Measurements from ENCODE around the gene SNX18.
"Not testable (repeated sequence)": the region's sequence is repeated elsewhere in the genome, so short reads cannot be mapped to it uniquely, and the experiment has no call there.

The SNX18 gene, protein sequence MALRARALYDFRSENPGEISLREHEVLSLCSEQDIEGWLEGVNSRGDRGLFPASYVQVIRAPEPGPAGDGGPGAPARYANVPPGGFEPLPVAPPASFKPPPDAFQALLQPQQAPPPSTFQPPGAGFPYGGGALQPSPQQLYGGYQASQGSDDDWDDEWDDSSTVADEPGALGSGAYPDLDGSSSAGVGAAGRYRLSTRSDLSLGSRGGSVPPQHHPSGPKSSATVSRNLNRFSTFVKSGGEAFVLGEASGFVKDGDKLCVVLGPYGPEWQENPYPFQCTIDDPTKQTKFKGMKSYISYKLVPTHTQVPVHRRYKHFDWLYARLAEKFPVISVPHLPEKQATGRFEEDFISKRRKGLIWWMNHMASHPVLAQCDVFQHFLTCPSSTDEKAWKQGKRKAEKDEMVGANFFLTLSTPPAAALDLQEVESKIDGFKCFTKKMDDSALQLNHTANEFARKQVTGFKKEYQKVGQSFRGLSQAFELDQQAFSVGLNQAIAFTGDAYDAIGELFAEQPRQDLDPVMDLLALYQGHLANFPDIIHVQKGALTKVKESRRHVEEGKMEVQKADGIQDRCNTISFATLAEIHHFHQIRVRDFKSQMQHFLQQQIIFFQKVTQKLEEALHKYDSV

GRCh38 chr5:54517512-54518145 lies at the start of gene SNX18:
SNX18 (plus strand) TSS chr5:54517759; CDS start chr5:54517953, 194 bp downstream.
- DNase-seq = peak; percentile 87

GRCh38 chr5:54469622-54470021 lies 47.9 kb upstream of the SNX18 start:
- DNase-seq = no peak

DNA sequence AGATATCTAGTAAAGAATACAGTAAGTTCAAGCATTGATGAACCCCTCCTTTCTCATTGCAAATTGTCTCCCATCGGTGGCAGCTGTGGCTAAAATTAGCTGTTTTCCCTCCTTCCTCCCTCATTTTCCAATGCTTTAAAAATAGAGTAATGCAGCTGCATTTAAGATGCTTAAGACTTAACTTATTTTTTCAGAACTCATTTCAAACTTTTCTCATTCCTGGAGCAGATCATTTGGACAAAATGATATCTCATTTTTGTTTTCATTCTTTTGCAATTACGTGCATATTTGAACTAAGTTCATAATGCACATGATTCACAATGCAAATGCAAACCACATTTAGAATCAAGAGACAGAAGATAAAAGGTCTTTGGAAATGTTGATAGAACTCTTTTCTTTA lies 47.4 kb upstream of the SNX18 start:
- DNase-seq = no peak

DNA sequence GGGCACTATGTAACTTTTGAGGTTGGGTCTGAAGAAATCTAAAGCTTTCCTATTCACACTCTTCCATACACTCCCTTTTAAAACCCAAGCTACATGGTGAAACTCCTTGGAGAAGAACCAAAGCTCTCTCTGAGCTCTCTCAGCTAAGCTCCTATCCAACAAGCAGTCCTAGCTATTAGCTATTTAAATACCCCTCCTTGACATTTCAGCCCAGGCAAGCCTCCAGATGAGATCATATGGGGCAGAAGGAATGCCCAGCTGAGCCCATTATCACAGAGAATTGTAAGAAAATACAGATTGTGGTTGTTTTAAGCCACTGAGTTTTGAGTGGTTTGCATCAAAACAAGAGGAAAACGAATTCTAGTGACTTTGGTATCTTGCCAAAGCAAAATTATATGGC lies 46.9 kb upstream of the SNX18 start:
- no peak for DNase-seq

DNA sequence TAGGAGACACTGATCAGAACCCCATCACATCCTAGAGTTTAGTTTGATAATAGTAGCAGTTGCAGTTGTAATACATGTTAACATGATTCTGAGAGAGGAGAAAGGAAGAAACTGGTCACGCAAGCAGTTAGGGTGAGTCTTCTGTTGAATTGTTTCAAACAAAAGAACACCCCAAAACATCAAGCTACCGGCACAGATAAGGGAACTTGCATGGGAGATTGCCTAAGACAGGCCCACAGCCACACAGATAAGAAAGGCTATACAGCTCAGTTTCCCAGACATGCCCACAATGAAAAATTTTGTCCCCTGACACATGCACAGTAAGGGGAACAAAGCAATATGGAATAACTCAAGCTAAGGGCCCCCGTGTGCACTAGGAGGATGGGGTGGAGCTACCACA lies 46.2 kb upstream of the SNX18 start:
- no peak for DNase-seq

GRCh38 chr5:54476682-54477081 lies 40.9 kb upstream of the SNX18 start:
- no peak for DNase-seq

DNA sequence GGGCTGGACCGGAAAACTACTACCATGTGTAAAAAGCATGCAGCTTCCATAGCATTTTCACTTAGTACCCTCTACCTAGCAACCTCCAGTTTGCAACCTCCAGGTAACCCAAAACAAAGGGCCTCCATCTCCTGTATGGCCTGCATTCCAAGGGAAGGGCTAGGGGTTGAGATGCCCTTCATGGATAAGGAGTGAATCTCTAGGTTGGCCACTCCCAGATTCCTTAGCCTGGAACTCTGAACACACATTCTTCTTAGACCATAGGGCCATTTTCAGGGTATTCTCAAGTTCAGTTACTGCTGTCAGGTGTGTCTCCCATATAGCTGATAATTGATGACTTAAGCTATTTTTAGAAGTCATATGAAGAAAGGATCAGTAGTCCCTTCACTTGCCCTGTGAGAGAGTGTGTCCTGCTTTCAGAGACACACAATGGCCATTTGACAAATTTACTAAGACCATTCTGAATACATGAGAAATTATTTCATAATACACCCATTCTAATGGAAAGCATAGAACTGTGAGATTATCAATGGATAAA lies 39.5 kb upstream of the SNX18 start:
- no peak for DNase-seq

DNA sequence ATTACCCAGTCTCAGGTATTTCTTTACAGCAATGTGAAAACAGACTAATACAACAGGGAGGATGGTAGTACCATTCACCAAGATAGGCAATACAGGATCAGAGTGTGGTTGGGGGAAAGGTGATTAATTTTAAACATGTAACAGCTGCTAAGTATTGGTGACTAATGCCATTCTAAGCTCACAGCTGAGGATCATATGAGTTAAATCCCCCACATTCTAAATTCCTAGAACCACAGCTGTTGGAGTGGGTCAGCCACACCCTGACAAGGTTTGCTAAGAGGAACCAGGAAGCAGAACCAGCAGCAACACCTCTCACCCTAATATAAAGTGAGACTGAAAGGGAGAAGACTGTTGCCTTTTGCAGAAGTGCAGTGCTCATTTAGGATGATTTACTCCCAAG lies 37.3 kb upstream of the SNX18 start:
- DNase-seq = no peak

- DNase-seq = no peak
Observed at GRCh38 chr5:54484219-54484894, 33.2 kb upstream of the SNX18 start.

DNA sequence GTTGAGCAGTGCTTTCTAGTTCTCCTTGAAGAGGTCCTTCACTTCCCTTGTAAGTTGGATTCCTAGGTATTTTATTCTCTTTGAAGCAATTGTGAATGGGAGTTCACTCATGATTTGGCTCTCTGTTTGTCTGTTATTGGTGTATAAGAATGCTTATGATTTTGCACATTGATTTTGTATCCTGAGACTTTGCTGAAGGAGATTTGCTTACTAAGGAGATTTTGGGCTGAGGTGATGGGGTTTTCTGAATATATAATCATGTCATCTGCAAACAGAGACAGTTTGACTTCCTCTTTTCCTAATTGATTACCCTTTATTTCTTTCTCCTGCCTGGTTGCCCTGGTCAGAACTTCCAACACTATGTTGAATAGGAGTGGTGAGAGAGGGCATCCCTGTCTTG lies 31.9 kb upstream of the SNX18 start:
- DNase-seq = not testable (repeated sequence)

GRCh38 chr5:54489648-54489979 lies 27.9 kb upstream of the SNX18 start:
- not testable (repeated sequence) for DNase-seq

DNA sequence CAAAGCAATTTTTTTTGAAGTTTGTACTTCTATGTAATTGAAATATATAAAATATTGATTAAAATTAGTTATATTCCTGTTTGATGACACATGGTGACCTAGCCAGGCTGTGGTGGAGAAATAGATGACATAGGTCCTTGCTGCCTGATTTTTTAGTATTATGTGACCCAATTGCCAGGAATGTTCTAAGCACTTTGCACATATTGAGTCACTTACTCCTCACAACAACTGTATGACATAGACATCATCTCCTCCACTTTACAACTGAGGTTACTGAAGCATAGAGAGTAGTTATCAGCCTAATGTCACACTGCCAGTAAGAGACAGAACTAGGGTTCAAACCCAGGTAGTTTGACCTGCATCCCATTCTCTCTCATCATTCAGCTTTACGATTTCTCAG lies 26.2 kb upstream of the SNX18 start:
- no peak for DNase-seq

DNA sequence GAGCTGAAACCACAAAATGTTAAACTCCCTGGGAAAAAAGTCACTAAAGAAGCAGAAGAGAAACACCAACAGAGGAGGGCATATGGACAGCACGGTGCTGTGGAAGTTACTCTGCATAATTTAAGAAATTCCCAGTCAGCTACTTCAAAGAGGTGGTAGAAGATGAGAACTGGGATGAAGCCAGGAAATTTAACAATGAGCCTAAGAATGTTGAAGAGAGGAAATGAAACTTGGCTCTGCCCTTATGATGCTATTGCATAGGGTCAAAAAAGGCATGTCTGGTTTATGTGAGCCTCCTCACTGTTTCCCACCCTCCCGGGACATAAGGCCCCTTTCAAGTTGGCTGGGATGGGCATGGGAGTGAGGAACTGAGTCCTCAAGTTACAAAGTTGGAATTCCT lies 25.4 kb upstream of the SNX18 start:
- DNase-seq = no peak

GRCh38 chr5:54495027-54495426 lies 22.5 kb upstream of the SNX18 start:
- no peak for DNase-seq

DNA sequence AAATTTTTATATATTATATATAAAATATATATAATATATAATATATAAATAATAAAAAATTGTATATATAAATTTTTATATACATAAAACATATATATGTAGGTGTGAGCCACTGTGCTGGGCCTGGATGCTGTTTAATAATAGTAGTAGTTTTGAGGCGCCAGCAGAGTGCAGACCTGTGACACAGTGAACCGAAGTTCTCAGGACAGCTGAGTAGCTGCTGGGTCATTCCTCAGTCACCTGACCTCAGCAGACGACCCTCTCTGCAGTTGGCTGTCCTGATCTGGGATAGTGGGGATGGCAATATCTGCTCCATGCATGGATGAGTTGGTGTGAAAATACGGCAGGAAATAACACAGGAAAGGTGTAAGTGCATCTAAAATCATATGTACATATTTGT lies 3.3 kb upstream of the SNX18 start:
- DNase-seq = no peak

DNA sequence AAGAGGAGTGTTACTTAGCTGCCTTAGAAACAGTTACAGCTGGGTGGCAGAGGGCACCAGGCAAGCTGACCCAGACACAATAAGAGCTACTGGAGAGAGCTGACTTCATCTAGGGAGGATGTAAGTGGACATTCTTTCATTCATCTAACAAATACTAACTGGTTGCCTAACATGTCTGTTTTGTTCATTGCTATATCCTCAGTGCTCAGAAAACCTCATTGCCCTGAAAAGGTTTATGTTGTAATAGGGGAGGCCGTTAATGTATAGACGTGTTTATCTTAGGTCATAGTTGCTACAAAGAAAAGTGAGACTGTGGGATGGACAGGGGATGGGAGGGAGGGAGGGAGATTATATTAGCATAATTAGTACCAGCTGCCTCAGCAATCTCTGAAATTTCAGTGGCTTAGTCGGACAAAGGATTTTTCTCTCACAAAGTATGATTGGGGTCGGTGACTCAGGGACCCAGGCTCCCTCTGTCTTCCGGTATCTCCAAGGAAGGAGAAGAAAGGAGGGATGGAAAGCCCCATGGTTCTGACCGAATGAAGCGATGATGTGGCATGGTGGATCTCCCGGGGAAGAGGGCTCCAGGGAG lies 2.6 kb upstream of the SNX18 start:
- DNase-seq = no peak

GRCh38 chr5:54515634-54516033 lies 1.9 kb upstream of the SNX18 start:
- DNase-seq = no peak

DNA sequence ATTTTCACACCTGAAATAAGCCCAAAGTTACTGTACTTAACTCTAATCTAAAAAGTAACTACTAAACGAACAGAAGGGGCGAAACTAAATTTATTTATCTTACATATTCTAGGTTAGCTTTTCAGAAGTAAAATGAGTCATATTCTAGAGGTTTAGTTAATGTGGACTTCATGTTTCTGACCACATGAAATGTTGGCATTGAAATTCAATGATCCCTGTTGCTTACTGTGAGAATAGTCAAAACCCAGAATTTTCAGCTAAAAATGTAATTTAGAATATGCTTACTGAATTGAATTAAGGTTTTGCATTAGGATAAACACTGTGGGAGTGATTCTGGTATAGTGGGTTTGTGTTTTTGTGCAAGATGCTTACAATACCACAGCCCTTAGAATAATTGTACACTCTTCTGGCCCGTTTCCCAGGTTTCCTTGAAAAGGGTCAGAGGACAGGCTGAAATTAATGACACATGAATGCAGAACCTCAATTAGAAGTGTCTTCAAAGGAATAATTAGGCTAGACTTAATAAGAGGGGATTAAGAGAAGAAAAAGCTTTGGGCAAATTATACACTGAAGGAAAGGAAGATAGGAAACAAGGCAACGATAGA lies 1.4 kb upstream of the SNX18 start:
- DNase-seq = peak; percentile 21

- peak; percentile 9 for DNase-seq
Observed at GRCh38 chr5:54517174-54517511, 416 bp upstream of the SNX18 start.

GRCh38 chr5:54518146-54518817 lies 723 bp downstream of the SNX18 start:
- peak; percentile 53 for DNase-seq

- no peak for DNase-seq
Observed at GRCh38 chr5:54518818-54519508, 1.4 kb downstream of the SNX18 start.

- no peak for DNase-seq
Observed at GRCh38 chr5:54519509-54519876, 1.9 kb downstream of the SNX18 start.
